GM12874 (cell line): Measurements from ENCODE around the gene RALGPS2.

Experiments
- TF ChIP-seq, protein P1 (sequence below): IDR thresholded peaks from 2 replicates; pipeline ENCODE4 v1.5.1; 2011; ENCODE audit warnings: low read depth, mild to moderate bottlenecking, control low read depth, low read length, moderate library complexity; ENCODE audit not compliant: insufficient read depth

The RALGPS2 gene

DNA sequence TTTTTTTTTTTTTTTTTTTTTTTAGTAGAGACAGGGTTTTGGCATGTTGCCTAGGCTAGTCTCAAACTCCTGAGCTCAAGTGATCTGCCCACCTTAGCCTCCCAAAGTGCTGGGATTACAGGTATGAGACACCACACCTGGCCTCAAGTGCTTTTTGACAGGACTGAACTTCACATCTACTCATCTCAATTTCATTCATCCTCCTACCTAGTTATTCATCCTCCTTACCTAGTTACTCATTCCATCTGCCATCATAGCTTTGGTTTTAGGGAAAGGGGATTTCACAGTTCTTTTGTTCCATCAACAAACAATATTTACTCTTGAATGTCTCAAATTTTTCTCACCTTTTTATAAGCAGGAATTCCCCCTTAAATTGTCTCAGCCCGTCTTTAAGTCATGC is 38.6 kb upstream of the RALGPS2 start:
- TF ChIP-seq, protein P1, sequence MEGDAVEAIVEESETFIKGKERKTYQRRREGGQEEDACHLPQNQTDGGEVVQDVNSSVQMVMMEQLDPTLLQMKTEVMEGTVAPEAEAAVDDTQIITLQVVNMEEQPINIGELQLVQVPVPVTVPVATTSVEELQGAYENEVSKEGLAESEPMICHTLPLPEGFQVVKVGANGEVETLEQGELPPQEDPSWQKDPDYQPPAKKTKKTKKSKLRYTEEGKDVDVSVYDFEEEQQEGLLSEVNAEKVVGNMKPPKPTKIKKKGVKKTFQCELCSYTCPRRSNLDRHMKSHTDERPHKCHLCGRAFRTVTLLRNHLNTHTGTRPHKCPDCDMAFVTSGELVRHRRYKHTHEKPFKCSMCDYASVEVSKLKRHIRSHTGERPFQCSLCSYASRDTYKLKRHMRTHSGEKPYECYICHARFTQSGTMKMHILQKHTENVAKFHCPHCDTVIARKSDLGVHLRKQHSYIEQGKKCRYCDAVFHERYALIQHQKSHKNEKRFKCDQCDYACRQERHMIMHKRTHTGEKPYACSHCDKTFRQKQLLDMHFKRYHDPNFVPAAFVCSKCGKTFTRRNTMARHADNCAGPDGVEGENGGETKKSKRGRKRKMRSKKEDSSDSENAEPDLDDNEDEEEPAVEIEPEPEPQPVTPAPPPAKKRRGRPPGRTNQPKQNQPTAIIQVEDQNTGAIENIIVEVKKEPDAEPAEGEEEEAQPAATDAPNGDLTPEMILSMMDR = no peak

DNA sequence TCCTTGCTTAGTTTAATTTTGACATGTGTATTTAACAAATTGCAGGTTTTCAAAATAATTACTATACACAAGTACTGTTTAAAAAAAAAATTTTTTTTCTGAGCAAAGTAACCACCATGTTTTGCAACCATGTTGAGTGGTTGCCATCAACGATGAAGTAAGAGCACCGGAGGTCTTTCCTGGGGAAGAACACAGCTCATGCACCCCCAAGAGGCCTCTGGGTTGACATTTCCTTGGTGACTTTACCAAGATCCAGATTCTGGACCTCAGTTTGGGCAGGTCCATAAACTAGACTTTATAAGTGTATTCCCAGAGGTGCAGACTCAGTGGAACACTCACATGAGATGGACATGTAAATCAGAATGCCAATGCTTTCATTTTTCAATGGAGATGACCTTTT is 36.8 kb upstream of the RALGPS2 start:
- TF ChIP-seq, protein P1 = no peak

GRCh38 chr1:178689769-178690168 is 35.3 kb upstream of the RALGPS2 start:
- TF ChIP-seq, protein P1 = no peak

DNA sequence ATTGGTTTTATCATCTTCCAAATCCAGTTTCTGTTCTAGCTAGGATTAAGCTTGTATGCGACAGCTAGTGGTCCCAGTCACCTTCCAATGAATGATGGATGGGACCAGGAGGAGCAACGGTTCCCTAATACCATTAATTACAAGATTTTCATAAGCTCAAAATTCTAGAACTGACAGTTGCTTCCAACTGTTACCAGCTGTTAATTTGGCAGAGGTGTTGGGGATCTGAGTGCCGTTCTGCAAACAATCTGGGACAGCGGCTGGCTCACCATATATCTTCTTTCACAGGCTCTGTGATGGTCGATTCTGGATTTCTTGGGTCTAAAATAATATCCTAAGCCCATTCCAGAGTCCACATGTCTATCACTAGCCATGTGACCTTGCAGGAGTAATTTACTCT is 34.5 kb upstream of the RALGPS2 start:
- TF ChIP-seq, protein P1 = no peak

DNA sequence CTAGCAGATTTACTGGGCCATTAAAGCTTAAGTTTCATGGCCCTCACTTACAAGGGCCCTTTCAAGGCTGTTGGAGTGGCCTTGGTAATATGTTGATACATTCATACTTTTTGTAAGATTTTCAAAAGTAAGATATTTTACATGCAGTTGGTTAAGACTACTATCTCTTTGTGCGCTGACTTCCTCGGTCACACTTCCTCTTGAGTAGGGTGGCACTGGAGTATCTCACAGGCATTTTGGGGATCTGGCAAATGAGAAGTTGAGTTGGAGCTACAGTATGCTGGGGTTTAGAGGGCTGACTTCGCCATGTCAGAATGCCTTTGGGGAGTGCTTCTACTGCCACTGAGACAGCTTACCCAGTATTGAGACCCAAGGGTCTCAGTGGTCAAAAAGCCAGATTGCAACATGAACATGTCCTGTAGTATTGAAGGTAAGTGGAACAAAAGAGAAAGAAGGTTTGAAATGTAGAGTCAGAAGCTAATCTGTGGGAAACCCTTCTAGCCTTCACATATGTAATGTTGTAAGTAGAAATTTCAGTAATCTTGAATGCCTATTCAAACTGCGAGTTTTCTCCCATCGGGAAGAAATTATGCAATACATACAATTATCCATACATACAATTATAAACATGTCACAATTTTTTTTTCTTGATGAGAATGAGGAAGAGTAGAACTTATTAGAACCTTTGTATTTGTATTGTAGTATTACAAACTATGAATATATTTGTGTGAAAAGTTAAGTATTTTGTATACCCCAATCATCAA is 32.3 kb upstream of the RALGPS2 start:
- TF ChIP-seq, protein P1 = no peak

DNA sequence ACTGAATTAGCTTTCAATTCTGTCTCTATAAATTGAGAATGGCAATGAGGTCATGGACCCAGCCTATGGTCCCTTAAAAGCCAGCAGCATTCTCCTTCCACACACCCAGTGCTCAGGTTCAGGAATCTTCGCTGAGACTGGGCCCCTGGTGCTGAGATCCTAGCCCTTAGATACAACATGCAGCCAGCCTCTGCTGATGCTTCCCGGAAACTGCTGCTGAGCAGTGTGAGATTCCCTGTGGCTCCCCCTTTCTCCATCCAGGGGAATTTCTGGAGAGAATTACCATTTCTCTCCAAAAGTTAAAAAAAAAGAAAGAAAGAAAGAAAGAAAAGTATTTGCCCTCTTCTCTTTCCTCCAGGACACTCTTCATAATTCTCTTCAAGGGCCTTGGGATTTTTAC is 31.7 kb upstream of the RALGPS2 start:
- TF ChIP-seq, protein P1 = no peak

GRCh38 chr1:178694923-178695525 is 30.0 kb upstream of the RALGPS2 start:
- TF ChIP-seq, protein P1 = no peak
